HepG2 (cell line): ENCODE data around the gene STN1. TPM values are rescaled to one million over a fixed set of nuclear protein-coding genes. Genes with fewer than 3 reads are reported as not detected.

ENCODE experiments used
- ARNT2 ChIP-seq: sonication (generic); formaldehyde crosslinking; IDR thresholded peaks from 2 replicates; pipeline ENCODE4 v1.8.0; 2022; ENCODE audit warnings: mild to moderate bottlenecking, low read depth, missing genetic modification reagents, moderate library complexity
- ATF7 ChIP-seq, 2 experiments: fragments of 450-650 bp in 1 of 2; sonication (generic) in 1 of 2; formaldehyde crosslinking in 1 of 2; IDR thresholded peaks; 2 replicates each; pipeline versions ENCODE4 v1.4.0 to v1.6.1; 2016 to 2020; ENCODE audit warnings: antibody characterized with exemption in 1 of 2, mild to moderate bottlenecking in 1 of 2, missing genetic modification reagents in 1 of 2
- DNMT1 ChIP-seq: sonication (generic); formaldehyde crosslinking; IDR thresholded peaks from 2 replicates; pipeline ENCODE4 v1.5.1; 2020; ENCODE audit warnings: mild to moderate bottlenecking, missing genetic modification reagents
- HMGXB4 ChIP-seq, 2 experiments: sonication (generic) in 1 of 2; formaldehyde crosslinking in 1 of 2; IDR thresholded peaks; 2 replicates each; pipeline versions ENCODE4 v1.4.0 to v1.6.1; 2018 to 2020; ENCODE audit warnings: missing genetic modification reagents in 2 of 2, borderline replicate concordance in 1 of 2, low read depth in 1 of 2, mild to moderate bottlenecking in 1 of 2, missing biosample characterization in 1 of 2
- HNRNPL ChIP-seq: fragments of 200-400 bp; formaldehyde crosslinking; IDR thresholded peaks from 2 replicates; pipeline ENCODE4 v1.6.1; 2017; ENCODE audit warnings: mild to moderate bottlenecking, low read depth, low read length
- IKZF1 ChIP-seq: fragments of 450-650 bp; IDR thresholded peaks from 2 replicates; pipeline ENCODE4 v1.7.1; 2016
- KDM4B ChIP-seq: sonication (generic); formaldehyde crosslinking; IDR thresholded peaks from 2 replicates; pipeline ENCODE4 v1.4.0; 2020; ENCODE audit warnings: missing genetic modification reagents
- KLF13 ChIP-seq: sonication (generic); formaldehyde crosslinking; IDR thresholded peaks from 2 replicates; pipeline ENCODE4 v1.4.0; 2020; ENCODE audit warnings: mild to moderate bottlenecking, missing genetic modification reagents
- MATR3 ChIP-seq: sonication (generic); formaldehyde crosslinking; IDR thresholded peaks from 2 replicates; pipeline ENCODE4 v1.4.0; 2020; ENCODE audit warnings: missing genetic modification reagents
- MNT ChIP-seq: fragments of 450-650 bp; IDR thresholded peaks from 2 replicates; pipeline ENCODE4 v1.6.1; 2016
- NCOR1 ChIP-seq: fragments of 200-600 bp; sonication (generic); IDR thresholded peaks from 2 replicates; pipeline ENCODE4 v1.7.0; 2017; ENCODE audit warnings: antibody characterized with exemption, low read length, borderline replicate concordance
- PREB ChIP-seq: sonication (generic); formaldehyde crosslinking; IDR thresholded peaks from 2 replicates; pipeline ENCODE4 v1.4.0; 2020; ENCODE audit warnings: missing genetic modification reagents
- RNF2 ChIP-seq: fragments of 450-650 bp; conservative IDR thresholded peaks from 2 replicates; pipeline ENCODE4 v1.6.1; 2016; ENCODE audit warnings: low read depth
- SIX1 ChIP-seq: sonication (generic); formaldehyde crosslinking; IDR thresholded peaks from 2 replicates; pipeline ENCODE4 v1.4.0; 2020; ENCODE audit warnings: missing genetic modification reagents, borderline replicate concordance
- SP140L ChIP-seq: sonication (generic); formaldehyde crosslinking; IDR thresholded peaks from 2 replicates; pipeline ENCODE4 v1.4.0; 2020; ENCODE audit warnings: missing genetic modification reagents, borderline replicate concordance
- SRSF9 ChIP-seq: fragments of 200-400 bp; formaldehyde crosslinking; IDR thresholded peaks from 2 replicates; pipeline ENCODE4 v1.6.1; 2018; ENCODE audit warnings: borderline replicate concordance, mild to moderate bottlenecking, low read depth, low read length; ENCODE audit not compliant: insufficient read depth, poor library complexity, severe bottlenecking
- TBP ChIP-seq: sonication (generic); formaldehyde crosslinking; IDR thresholded peaks from 2 replicates; pipeline ENCODE4 v1.5.0; 2020; ENCODE audit warnings: missing genetic modification reagents
- TEF ChIP-seq: sonication (generic); formaldehyde crosslinking; IDR thresholded peaks from 2 replicates; pipeline ENCODE4 v1.5.0; 2020; ENCODE audit warnings: missing genetic modification reagents
- ZBTB7B ChIP-seq: sonication (generic); formaldehyde crosslinking; IDR thresholded peaks from 2 replicates; pipeline ENCODE4 v1.4.0; 2020; ENCODE audit warnings: missing genetic modification reagents
- ZNF121 ChIP-seq: sonication (generic); formaldehyde crosslinking; IDR thresholded peaks from 2 replicates; pipeline ENCODE4 v1.5.0; 2020; ENCODE audit warnings: mild to moderate bottlenecking, missing genetic modification reagents
- ZNF282 ChIP-seq: fragments of 450-650 bp; IDR thresholded peaks from 2 replicates; pipeline ENCODE4 v1.6.1; 2018; ENCODE audit not compliant: partially characterized antibody
- ZNF557 ChIP-seq: sonication (generic); formaldehyde crosslinking; IDR thresholded peaks from 2 replicates; pipeline ENCODE4 v1.4.0; 2020; ENCODE audit warnings: missing genetic modification reagents
- ZNF576 ChIP-seq: sonication (generic); formaldehyde crosslinking; IDR thresholded peaks from 2 replicates; pipeline ENCODE4 v1.4.0; 2020; ENCODE audit warnings: mild to moderate bottlenecking, missing genetic modification reagents
- ZNF75D ChIP-seq: sonication (generic); formaldehyde crosslinking; IDR thresholded peaks from 2 replicates; pipeline ENCODE4 v1.8.1; 2023; ENCODE audit warnings: missing genetic modification reagents, mild to moderate bottlenecking, borderline replicate concordance
- ZNF777 ChIP-seq: sonication (generic); formaldehyde crosslinking; IDR thresholded peaks from 2 replicates; pipeline ENCODE4 v1.4.0; 2020; ENCODE audit warnings: missing genetic modification reagents
- polyA plus RNA-seq, 8 experiments: library from polyadenylated mRNA; depleted of rRNA in 3 of 8; stranded (reverse) in 7 of 8; unstranded in 1 of 8; fragments of >200 nt; fragmentation: Illumina TruSeq in 4 of 8; extraction: Trizol in 4 of 8; gene quantifications; 2 replicates each; pipeline versions ENCODE4 v1.2.1 to v1.2.3, GENCODE V29; 2011 to 2016; ENCODE audit warnings: low read depth in 4 of 8, missing spikeins in 1 of 8, mixed read lengths in 1 of 8; ENCODE audit not compliant: insufficient read depth in 1 of 8
- total RNA-seq, 5 experiments: library from RNA; depleted of rRNA; stranded (reverse); fragments of >200 nt; fragmentation: Illumina TruSeq; extraction: Trizol; gene quantifications; 2 replicates each; pipeline ENCODE4 v1.2.3, GENCODE V29; 2016; ENCODE audit warnings: low read depth in 1 of 5

The STN1 gene
- total and polyA plus RNA-seq, 2 of the 13 experiments (the other 11 are each of a cell fraction or from before 2014, with no cell fraction given) = 17.6 to 22.7 TPM

GRCh38 chr10:103855852-103856796 lies 61.9 kb downstream of the STN1 start (continued):
- TF ChIP-seq KDM4B (CRISPR knock-in tag) (no peak), ZNF121 (no peak), NCOR1 (no peak), HMGXB4 (CRISPR knock-in tag; IDR thresholded peaks at IDR 0.05; ENCODE audit: borderline replicate concordance in 1 of 2, low read depth in 1 of 2) (peak in 1 of 2 experiments; percentile 43; a peak in 2 of 4 replicates), PREB (no peak), ZNF75D (CRISPR knock-in tag) (no peak), ZNF282 (no peak), KLF13 (no peak), ZNF777 (no peak), SIX1 (CRISPR knock-in tag) (no peak), ZNF576 (no peak), ZNF557 (no peak), DNMT1 (CRISPR knock-in tag) (no peak), ZBTB7B (CRISPR knock-in tag) (no peak), RNF2 (no peak), IKZF1 (no peak), ARNT2 (CRISPR knock-in tag) (no peak), MNT (no peak), ATF7 (IDR thresholded peaks at IDR 0.05) (no peak), ATF7 (CRISPR knock-in tag; IDR thresholded peaks at IDR 0.05) (0 out of 2 replicates have a peak, but pooled peaks have one; percentile 18), TEF (peak; percentile 85; the same call in 1 of the 2 replicates), MATR3 (CRISPR knock-in tag) (no peak), SRSF9 (no peak), SP140L (CRISPR knock-in tag) (no peak), HNRNPL (no peak), TBP (CRISPR knock-in tag) (no peak)
